DMS 273 (cell line): ENCODE data around the gene SPRR5.
A peak's percentile ranks its signal among the peaks of the same experiment; 100 is the strongest.

ENCODE experiments used
- DNase-seq: peaks from one replicate; lab custom pipeline; 2025; ENCODE audit not compliant: unreplicated experiment; lab: John Stamatoyannopoulos, UW

Gene SPRR5, protein sequence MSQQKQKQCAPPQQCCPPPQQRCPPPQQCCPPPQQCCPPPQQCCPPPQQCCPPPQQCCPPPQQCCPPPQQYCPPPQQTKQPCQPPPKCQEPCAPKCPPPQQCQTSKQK

DNA sequence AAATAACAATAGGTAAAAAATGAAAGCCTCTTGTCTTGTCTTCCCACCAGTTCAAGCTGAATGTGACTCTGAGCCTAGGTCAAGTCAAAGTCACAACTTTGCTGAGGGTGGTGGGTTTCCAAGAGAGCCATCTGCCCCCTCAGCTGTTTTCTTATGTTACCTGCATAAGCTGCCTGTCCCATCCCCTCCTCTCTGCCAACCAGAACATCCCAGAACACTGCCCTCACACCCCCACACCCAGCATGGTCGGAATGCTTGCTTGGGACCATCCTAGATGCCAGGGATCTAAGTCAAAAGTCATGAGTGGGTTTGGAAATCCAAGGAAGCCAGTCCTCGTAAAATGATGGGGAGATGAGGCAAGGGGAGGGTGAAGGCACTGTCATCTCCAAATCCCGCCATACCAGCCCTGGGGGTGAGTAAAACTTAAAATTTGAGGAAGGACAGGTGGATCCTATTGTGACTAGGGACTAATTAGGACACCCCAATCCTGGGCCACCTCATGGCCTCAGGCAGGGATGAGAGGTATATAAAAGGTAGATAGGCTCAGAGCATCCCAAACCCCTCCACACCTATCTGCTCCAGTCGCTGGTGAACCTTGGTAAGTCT is at the start of gene SPRR5:
Gene SPRR5, plus strand, starts transcription at position 556 of the 606 bp plus-strand sequence. CDS start 1,349 bp downstream, outside the sequence.
- no peak for DNase-seq

DNA sequence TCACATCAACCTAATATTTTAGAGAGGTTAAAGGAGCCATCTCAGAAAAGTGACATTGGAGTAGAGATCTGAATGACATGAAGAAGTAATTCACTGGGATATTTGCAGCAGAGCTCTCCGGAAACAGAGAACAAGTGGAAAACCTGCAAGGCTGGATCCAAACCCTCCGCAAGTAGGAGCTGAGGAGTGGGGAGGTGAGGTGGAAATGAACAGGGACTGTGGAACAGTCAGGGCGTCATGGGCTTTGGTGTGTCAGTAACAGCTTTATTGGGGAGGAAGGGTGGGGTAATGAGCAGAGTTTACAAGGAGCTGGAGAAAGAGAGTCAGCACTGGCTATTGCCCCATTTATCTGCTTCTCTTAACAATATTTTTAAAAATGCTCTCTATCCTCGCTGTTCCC is 48.0 kb upstream of the SPRR5 start:
- DNase-seq, result no peak

DNA sequence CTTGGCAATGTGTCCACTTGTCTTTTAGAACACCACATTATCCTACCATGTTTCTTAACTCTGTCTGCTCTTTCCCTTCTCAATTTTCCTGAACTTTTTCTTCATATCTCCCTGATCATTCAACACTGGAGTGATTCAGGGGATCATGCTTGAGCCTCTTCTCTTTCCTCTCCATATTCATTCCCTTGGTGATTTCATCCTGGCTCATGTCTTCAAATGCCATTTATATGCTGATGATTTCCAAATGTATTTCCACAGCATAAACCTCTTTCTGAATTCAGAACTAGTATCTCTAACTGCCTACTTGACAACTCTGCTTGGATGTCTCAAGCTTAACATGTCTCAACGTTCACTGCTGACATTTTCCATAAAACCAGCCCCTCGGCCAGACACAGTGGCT is 47.1 kb upstream of the SPRR5 start:
- DNase-seq, result no peak

DNA sequence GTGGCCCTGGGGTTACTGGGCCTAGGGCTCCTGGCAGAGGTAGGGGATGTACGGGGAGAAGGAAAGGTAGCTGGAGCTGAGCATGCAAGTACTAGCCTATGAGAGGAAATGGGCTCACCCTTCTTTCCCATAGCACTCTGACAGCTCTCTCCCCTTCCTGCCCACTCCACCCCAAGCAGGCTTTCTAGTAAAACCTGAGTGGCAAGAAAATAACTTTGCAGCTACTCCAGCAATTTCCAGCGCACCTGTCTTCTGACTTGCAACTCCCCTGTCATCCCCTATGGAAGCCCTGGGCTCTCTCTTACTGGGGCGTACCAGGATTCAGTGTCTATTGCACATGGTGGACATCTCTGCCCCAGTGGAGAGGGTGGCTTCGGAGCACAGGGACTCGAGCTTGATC is 45.4 kb upstream of the SPRR5 start:
- no peak for DNase-seq

DNA sequence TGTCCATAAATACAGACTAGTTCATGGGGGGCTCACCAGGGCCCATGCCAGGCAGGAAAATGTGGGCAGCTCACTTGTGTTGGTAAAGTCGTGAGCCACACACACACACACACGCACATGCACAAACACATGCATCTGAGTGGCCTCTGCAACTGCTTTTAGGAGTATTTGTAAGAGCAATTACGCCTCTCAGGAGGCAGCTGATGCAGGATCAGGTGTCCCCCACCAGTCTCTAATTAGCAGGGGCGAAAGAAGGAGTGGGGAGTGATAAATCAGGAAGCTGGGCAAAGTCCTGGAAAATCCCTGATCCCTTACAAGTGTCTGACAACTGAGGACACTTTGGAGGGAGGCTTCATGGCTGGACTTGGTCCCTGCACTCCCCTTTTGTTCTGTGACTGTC is 44.4 kb upstream of the SPRR5 start:
- no peak for DNase-seq

DNA sequence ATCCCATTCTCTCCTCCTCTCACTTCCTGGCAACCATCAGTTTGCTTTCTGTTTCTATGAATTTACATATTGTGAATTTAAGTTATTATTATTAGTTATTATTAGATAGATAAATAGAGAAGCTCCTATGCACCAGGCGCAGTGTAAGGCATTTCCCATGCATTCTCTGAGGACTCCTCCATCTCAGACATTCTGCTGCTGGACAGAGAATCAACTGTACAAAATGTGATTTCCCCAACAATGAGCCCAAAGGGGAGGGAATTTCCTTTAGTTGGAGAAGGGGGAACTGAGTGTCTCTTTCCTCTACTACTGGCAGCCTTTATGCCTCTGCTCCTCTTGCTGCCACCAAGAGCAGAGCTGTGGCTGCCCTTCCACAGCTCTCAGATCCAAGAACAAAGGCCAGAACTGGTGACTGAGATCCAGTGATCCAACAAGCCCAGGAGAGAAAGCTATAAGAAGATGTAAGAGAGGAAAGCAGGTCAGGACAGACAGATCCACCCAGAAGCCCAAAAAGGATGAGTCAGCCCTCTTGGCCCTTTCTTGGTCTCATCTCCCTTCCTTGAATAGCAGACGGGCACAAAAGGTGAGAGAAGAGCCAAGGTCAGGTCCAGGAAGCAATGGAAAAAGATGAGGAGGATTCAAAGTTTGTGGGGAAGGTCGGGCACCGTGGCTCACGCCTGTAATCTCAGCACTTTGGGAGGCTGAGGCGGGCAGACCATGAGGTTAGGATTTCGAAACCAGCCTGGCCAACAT is 42.1 kb upstream of the SPRR5 start:
- DNase-seq, result no peak

DNA sequence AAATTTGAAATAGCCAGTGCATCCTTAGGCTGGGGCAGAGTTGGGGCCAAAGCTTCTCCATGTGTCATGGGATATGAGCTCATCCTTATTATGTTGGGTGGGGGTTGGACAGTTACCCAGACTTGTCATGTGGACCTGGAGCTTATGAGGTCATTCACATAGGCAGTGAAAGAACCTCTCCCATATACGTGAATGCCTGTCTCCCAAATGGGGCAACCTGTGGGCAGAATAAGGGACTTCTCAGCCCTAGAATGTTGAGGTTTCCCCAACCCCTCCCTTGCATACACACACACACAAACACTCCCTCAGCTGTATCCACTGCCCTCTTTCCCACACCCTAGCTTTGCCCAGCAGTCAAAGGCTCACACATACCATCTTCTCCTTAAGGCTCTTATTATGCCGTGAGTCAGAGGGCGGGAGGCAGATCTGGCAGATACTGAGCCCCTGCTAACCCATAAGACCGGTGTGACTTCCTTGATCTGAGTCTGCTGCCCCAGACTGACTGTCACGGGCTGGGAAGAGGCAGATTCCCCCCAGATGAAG is 40.9 kb upstream of the SPRR5 start:
- DNase-seq, result no peak

DNA sequence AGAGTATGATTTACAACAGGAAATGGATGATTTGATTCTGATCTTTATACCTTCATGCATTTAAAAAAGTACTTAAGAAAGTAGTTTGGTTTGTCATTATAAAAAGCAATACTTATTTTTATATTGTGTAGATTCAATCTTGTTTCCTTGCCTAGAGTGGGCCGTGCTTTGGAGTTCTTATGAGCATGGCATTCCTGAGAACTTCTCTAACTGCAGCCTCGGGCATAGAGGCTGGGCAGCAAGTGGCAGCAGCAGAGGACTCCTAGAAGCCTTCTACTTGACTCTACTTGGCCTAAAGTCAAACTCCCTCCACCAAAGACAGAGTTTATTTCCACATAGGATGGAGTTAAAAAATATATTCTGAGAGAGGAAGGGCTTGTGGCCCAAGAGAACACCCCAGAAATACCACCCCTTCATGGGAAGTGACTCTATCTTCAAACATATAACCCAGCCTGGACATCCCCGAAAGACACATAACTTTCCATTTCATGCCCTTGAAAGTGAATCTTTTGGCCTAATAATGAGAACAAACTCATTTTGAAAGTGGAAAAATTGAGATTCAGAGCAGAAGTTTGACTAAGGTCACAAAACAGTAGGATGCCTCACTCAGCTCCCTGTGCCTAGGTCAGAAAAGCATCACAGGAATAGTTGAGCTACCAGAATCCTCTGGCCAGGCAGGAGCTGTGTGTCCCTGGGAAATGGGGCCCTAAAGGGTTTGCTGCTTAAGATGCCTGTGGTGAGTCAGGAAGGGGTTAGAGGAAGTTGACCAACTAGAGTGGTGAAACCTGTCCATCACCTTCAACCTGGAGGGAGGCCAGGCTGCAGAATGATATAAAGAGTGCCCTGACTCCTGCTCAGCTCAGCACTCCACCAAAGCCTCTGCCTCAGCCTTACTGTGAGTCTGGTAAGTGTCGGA is 39.1 kb upstream of the SPRR5 start, which contains the start of gene IVL:
Gene IVL, plus strand, starts transcription at position 861 of the 916 bp plus-strand sequence. CDS start 1,252 bp downstream, outside the sequence.
- no peak for DNase-seq

DNA sequence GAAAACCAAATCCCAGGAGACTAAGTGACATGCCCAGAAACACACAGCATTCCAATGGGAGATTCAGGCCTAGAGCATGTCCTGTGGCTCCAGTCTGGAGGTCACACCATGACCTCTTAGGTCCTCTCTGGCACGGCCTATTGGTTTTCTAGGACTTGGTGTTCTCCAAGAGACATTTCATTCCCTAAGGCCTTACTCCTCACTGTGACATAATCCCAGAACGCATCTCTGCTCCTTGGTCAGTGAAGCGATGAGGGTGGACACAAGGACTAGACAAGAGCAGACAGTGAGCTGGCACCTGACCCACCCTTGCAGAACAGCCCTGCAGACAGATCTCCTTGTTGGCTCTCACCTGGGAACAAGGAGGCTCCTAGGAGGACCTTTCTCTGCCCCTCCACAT is 37.8 kb upstream of the SPRR5 start:
- no peak for DNase-seq

DNA sequence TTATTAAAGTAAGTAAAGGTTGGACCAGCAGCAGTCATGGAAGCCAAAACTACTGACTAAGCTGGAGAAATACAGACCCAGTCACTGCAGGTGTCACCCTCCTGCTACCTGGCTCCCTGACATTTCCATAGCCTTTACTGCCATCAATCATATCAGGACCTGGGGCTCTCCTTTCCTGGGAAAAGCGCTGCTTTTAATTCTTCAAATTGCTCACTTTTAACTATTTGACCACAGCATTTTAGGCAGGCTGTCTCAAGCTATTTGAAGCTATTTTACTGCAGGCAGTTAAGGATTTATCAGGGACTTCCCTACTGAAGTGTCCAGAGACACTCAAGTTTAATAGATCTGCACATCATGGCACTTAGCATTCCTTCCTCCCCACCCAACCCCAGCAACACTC is 34.5 kb upstream of the SPRR5 start:
- DNase-seq, result no peak

DNA sequence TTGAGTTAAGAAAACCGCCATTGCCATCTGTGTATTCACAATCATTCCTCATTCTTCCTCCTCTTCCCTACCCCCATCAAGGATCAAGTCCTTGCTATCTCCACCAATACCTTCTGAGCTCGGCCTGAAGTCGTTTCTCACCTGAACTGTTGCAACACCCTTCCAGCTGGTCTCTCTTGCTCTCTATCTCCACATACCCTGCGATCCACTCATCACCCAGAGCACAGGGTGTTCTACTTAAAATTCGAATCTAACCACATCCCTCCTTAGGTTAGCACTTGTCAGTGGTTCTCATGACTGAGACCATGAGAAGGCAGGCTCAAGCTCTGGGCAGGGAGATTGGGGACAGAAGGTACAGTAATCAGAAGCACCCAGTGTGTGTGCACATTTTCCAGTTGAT is 34.1 kb upstream of the SPRR5 start:
- no peak for DNase-seq

DNA sequence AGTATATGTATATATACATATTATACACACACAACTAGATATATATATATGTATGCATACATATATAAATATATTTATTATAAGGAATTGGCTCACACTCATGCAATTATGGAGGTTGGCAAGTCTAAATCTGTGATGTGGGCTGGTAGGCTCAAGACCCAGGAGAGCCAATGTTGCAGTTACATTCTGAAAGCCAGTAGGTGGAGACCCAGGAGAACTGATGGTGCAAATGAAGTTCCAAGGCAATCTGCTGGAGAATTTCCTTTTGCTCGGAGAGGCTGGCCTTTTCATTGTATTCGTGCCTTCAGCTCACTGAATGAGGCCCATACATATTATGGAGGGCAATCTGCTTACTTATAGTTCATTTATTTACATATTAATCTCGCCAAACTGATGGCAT is 29.2 kb upstream of the SPRR5 start:
- peak; percentile 15 for DNase-seq

DNA sequence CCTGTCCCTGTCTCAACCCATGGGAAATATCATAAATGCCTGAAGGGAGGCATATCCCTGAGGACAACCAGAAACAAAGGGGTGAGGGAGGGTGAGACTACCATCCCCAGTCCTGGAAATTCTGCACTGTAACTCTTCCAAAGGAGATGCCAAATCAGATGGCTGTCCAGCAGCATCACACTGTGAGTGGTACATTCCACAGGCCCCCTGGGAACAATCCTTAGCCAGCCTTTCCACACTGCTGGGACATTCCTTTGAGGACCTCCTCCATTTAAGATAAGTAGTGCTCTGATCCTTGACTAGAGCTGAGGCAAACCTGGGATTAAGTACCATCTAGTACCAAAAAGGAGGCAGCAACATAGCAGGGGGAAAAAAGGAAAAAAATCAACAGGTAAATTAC is 27.9 kb upstream of the SPRR5 start:
- DNase-seq, result no peak

DNA sequence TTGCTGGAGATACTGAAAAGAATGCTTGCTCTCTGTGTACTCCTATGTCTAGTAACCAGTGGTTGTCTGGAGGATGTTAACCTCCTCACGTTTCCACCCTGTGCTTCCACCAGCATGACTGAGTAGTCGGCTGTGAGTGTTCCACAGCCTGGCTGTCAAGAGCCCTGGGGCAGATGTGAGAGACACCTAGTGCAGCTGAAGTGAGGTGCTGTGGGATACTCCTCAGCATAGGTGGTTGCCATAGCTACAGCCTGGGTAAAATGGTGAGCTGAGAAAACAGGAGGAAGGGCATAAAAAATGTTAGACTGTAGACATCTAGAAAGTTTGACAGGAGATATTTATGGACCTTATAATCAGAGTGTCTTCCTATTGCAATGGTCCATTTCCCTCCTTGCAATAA is 22.8 kb upstream of the SPRR5 start:
- no peak for DNase-seq

DNA sequence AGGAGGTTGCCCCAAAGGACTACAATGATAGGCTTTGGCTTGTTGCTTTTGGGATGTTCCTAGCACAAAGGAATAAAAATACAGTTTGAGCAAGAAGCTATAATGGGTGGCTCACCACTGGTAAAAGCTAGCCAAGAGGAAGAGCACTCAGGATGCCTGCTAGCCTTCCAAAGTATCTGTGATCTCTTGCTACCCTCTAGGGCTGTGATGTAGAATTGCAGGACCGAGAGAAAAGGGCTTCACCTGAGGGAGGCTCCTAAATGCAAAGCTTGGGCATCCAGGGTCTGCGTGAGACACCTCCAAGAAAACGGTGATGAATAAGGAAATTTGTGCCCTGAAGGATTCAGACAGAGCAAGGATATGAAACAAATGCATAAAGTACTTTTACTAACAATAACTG is 20.9 kb upstream of the SPRR5 start:
- peak; percentile 3 for DNase-seq

DNA sequence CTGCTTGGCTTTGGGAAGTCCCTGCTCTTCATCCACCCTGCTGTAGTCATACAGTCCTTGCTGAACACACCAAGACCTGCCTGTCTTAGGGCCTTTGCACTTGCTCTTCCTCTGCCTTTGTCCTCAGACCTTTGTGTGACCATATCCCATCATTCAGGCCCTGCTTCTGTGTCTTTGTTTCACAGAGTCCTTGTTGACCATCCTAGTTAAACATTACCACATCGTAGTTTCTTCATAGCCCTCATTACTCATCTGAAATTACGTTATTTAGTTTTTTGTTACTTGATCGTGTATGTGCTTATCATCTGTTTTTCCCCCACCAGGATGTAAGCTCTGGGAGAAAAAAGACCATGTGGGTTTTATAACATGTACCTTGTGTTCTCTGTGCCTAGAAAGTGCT is 18.3 kb upstream of the SPRR5 start:
- no peak for DNase-seq

DNA sequence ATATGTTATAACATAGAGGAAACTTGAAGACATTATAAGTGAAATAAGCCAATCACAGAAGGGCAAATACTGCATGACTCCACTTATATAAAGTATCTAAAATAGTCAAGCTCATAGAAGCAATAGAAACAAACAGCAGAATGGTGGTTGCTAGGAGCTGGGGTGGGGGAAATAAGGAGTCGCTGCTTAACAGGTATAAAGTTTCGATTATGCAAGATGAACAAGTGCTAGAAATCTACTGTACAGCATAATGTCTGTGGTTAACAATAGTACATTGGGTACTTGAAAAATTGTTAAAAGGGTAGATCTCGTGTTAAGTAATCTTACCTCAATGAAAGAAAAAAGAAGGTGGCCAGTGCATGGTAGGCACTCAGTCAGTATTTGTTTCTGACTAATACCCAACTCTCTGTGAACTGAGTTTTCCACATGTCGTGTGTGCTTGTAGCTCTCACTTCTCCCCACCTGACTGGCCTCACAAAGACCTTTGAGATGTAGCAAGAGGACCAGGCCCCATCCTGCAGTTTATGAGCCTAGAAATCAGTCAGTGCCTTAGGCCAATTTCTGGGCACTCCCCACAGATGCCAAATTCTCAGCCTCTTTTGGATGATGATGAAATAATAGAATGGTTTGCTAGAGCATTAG is 14.7 kb upstream of the SPRR5 start:
- DNase-seq, result no peak

DNA sequence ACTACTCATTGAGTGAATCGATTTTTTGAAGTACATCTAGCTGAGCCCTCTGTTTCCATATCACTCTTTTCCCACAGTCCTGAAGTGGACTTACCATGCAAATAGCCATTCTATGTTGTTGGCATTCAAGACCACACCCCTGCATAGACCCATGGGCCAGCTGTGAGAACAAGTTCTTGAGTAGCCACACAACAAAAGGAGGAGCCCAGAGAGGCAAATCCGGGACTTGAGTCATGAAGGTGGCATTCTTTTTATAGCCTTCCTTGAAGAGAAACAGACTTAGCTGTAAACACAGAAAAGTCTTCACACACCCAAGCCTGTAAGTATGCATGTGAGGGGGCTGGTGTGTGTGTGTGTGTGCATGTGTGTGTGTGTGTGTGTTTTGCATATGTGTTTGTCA is 13.8 kb upstream of the SPRR5 start:
- no peak for DNase-seq

DNA sequence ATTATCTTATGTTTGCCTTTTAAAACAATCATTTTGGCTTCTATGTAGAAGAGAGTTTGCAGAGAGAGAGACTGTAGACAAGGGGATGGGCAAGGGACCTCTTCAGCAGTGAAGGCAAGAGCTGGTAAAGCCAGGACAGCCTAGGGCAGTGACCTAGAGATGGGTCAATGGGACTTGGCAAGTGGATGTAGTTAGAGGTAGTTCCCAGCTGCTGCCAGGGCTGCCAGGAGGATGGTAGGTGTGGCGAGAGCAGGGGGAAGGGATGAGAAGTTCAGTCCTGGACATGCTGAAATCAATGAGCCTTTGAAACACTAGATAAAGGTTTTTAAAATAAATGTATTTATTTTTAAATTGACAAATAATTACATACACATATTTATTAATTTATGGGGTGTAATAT is 6.4 kb upstream of the SPRR5 start:
- no peak for DNase-seq

DNA sequence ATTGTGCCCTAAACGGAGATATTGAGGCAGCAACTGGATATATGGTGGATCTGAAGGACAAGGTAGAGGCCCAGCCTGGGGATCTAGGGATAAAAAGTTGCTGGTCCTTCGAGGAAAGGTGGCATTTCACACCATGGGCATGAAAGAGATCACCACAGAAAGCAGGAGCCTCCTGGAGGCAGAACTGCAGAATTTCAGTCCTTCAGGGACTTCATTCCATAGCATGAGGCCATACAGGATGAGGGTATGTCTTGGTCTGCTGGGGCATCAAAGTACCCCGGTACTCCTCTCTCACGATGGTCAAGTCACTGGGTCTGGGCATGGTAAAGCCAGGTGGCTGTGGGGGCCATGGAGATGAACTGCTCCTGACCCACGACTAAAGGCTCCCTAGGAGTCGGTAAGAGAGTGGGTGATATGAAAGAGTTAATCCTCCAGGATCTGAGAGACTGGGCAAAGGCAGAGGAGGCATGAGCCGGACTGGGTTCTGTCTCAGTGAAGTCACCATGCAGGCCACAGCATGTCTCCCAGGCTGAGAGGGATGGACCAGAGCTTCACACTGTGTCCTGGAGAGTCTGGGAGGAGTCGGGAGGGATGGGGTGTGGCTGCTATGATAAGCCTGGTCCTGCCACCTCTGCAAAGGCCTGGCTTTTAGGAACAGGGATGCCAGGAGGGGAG is 5.8 kb upstream of the SPRR5 start:
- DNase-seq, result no peak
